HG02642 (cell line): ENCODE results near the gene TESK2.
"Not testable (repeated sequence)": the region's sequence is repeated elsewhere in the genome, so short reads cannot be mapped to it uniquely, and the experiment has no call there.

Source experiments
- ATAC-seq: cut with Tn5 transposase; IDR thresholded peaks from one replicate; pipeline ENCODE4 v1.9.1; 2021; ENCODE audit warnings: mild to moderate bottlenecking; ENCODE audit not compliant: unreplicated experiment, poor library complexity

TESK2 gene

DNA sequence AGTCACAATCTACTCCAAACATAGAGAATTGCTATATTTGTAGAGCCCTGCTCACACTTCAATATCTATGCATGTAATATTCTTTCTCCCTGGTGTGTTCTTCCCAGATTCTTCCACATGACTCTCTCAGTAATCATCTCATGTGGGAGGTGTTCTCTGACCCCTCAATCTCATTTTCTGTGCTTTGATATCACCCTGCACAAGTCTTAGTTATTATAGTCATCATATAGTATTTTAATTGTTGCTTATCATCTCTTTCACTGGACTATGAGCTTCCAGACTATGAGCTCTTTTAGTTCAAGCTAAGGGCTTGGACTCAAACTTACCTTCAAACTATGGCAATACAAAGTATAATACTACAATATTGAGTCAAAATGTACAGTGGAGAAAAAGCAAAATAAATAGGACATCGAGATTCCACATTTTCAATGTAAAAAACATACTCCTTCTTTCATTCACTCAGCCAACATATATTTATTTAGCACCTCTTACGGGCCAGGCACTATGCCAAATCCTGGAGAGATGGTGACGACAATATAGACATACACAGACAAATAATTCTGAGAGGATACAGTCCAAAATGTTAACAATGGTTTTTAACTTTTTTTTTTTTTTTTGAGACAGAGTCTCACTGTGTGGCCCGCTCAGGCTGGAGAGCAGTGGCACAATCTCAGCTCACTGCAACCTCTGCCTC is 12.7 kb downstream of the TESK2 start:
- no peak for ATAC-seq

DNA sequence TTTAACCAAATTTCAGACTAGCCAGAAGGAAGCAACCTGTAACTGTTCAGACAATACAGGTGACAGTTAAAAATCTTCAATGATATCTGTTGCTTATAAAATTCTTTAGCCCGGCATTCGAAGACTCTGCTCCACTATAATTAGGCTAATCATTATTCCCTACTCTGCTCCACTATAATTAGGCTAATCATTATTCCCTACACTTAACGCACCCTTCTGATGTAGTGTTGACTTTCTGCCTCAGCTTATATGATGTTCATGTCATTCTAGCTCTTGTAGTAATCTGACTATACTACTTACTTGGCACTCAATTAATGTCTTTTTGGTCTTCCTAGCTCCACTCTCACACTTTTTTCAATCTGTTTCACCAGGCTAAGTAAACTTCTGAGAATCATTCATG is 13.3 kb downstream of the TESK2 start:
- ATAC-seq: no peak

DNA sequence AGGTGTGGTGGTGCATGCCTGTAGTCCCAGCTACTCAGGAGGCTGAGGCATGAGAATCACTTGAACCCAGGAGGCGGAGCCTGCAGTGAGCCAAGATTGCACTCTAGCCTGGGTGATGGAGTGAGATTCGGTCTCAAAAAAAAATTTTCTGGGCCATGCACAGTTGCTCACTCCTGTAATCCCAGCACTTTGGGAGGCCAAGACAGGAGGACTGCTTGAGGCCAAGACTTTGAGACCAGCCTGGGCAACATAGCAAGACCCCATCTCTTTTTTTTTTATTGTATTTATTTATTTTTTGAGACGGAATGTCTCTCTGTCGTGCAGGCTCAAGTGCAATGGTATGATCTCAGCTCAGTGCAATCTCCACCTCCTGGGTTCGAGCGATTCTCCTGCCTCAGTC is 16.8 kb downstream of the TESK2 start:
- ATAC-seq: not testable (repeated sequence)

DNA sequence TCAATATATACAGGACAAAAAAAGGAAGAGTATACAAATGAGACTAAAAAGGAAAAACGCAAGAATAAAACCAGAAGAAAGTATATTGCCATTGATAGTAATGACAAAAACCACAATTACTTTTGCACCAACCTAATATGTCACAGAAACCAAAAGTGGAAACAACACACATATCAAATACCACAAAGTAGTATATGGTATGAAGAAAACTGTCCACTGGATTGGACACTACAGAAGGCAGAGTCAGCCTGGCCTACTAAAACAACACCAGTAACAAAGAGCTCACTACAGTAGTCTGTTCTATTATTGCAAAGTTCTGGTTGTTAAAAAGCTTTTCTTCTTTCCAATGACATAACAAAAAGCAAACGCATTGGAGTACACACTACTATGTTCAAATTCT is 17.7 kb downstream of the TESK2 start:
- no peak for ATAC-seq

DNA sequence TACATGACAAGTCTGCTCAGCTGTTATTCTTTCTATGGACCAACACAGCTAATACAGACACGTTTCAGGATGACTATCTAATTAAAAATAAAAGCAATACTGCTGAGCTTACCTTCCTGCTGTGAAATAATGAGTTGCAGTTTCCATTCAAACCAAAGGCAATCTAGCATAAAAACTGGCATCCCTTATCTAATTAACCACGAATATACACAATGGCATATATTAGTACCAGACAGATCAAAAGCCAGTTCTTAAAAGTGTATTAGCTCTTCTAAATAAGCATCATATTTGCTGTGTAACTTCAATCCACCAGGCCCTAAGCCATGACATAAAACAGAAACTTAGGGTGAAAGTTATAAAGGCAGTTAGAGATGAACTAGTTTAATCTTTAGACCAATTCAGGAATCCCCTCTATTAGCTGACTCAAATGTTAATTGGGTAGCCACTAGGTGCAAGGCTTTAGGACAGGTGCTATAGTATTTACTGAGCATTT is 20.6 kb downstream of the TESK2 start:
- ATAC-seq: peak; percentile 39

DNA sequence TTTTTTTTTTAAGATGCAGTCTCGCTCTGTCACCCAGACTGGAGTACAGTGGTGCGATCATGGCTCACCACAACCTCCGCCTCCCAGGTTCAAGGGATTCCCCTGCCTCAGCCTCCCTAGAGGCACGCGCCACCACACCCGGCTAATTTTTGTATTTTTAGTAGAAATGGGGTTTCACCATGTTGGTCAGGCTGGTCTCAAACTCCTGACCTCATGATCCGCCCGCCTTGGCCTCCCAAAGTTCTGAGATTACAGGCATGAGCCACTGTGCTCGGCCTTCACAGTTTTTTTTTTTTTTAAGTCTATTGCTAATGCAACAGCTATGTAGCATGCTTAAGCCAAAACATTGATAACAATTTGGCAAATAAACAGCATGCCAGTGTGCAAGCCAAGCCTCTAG is 23.6 kb downstream of the TESK2 start:
- peak; percentile 54 for ATAC-seq

DNA sequence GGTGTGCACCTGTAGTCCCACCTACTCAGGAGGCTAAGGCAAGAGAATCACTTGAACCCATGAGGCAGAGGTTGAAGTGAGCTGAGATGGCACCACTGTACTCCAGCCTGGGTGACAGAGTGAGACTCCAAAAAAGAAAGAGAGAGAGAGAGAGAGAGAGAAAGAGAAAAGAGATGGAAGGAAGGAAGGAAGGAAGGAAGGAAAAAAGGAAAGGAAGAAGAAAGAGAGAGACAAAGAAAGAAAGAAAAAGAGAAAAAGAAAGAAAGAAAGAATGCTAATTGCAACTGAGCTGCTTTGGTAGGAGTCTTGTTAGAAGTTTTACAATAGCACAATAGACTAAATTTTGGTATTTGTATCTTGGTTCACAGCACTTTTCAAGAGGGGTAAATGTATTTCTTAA is 25.7 kb downstream of the TESK2 start:
- ATAC-seq: no peak

DNA sequence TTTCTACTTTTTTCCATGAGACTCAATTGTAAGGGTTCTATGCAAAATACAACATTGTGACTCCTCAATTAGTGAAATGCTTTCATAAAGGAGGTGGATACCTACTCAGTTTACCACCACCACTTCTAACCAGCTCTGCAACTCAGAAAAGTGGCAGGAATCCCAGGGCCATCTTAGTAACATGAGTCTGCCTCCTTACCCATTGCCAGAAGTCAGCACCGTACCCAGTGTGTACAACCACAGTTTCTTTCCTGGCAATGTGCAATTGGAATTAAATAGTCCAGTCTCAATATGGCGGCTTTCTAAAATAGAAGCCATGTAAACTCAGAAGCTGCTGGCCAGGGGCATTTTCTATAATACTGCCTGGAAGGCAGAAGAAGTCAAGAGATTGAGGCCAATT is 32.1 kb downstream of the TESK2 start:
- ATAC-seq: no peak

DNA sequence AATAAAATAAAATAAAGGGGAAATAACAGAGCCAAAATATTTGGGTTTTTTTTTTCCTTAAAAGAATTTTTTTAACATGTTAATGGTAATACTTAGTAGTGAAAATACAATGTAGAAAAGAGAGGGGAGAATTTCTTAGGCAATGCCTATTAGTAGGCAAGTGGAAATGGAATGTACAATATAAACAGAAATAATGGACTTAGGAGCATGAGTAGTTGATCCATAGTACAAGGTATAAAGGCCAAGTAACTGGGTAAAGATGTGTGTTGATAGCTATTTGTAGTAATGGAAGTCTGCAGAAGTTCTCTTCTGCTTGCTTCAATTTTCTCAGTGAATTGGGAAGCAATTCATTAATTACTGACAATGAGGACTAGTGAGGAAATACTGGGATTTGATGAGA is 34.4 kb downstream of the TESK2 start:
- ATAC-seq: no peak

DNA sequence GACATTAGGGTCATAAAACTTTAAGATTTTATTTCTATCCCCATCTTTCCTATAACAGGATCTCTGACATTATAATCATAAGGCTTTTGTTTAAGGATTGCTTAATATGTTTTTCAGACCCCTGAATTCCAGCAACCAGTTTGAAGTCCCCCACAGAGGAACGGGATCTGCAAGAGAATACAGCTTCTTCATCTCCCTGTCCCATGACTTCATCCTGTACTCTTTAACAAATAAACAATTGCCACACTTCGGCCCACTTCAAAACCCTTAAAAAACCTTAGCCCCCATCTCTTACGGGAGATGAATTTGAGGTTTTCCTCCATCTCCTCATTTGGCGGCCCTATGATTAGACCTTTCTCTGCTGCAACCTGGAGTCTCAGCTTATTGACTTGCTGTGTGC is 35.8 kb downstream of the TESK2 start:
- ATAC-seq: no peak

DNA sequence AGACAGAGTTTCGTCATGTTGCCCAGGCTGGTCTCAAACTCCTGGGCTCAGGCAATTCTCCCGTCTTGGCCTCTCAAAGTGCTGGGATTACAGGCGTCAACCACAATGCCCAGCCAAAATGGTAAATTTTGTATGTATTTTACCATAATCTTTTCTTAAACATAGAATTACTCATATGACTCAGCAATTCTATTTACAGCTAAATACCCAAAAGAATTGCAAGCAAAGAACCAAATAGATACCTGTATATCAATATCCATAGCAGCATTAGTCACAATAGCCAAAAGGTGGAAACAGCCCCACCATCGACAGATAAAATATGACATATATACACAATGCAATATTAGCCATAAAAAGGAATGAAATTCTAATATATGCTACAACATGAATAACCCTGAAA is 36.5 kb downstream of the TESK2 start:
- no peak for ATAC-seq

DNA sequence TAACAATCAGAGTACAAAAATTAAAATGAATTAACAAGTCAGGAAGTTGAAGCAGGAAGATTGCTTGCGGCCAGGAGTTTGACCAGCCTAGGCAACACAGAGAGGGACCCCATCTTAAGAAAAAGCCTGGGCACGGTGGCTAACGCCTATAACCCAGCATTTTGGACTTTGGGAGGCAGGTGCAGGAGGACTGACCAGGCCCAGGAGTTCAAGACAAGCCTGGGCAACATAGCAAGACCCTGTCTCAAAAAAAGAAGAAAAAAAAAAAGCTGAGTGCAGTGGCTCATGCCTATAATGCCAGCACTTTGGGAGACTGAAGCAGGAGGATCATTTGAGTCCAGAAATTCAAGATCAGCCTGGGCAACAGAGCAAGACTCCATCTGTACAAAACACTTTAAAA is 38.5 kb downstream of the TESK2 start:
- no peak for ATAC-seq

DNA sequence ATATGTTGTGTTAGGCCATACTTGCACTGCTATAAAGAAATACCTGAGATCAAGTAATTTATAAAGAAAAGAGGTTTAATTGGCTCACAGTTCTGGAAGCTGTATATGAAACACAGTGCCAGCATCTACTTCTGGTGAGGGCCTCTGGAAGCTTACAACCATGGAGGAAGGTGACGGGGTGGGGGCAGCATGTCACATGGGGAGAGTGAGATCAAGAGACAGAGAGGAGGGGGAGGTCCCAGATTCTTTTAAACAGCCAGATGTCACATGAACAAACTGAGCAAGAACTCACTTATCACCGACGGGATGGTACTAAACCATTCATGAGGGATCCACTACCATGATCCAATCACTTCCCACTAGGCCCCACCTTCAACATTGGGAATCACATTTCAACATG is 42.6 kb downstream of the TESK2 start:
- ATAC-seq: no peak

DNA sequence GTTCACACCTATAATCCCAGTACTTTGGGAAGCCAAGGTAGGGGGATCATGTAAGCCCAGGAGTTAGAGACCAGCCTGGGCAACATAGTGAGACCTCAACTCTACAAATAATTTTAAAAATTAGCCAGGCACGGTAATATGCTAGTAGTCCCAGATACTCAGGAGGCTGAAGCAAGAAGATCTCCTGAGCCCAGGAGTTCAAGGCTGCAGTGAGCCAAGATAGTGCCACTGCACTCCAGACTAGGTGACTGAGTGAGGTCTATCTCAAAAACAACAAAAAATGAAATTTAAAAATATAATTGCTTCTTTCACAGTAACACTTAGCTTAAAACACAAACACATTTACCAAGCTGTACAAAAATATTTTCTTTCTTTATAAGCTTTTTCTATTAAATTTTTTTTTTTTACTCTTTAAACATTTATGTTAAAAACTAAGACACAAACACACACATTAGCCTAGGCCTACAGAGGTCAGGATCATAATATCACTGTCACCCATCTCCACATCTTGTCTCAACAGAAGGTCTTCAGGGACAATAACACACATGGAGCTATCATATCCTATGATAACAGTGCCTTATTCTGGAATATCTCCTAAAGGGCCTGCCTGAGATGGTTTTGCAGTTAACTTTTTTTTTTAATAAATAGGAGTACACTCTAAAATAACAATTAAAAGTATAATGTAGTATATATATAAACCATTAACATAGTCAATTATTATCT is 43.9 kb downstream of the TESK2 start:
- no peak for ATAC-seq

DNA sequence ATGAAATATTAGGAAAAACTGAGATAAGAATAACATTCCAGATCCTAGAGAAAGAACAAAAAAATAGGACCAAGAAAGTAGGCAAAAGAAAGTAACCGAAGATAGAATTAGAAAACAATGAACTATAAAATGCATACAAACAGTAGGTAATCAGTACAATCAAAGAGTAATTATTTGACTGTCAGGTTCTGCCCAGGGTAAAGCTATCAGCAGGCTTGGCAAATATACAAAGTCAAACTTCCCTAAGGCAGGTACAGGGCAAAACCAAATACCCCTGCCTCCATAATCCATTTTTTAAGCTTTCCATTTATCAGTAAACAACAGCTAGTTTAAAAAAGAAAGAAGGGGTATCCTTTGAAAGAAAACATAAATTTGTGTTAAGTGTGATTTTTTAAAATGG is 44.4 kb downstream of the TESK2 start:
- ATAC-seq: no peak

DNA sequence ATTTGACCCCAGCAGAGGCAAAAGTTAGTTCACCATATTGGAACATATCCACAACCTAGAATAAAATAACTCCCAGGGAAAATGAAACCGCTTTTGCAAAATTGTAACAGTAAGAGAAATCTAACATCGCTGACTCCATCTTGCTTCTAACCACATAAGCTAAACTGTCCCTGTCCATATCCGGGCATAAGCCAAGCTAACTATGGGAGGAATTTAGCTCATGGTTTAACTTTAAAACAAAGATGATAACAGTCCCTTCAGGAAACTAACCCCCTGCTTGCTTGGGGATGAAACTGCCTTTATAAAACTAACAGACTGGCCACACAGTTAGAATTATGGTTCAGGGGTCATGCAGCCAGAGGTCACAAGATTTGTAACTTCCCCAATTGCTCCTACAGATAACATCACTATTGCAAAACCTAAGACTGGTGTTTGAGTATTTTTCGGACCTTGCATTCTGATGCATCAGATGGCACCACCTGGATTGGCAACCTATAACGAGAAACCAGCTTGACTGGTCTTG is 46.3 kb downstream of the TESK2 start:
- ATAC-seq: no peak

DNA sequence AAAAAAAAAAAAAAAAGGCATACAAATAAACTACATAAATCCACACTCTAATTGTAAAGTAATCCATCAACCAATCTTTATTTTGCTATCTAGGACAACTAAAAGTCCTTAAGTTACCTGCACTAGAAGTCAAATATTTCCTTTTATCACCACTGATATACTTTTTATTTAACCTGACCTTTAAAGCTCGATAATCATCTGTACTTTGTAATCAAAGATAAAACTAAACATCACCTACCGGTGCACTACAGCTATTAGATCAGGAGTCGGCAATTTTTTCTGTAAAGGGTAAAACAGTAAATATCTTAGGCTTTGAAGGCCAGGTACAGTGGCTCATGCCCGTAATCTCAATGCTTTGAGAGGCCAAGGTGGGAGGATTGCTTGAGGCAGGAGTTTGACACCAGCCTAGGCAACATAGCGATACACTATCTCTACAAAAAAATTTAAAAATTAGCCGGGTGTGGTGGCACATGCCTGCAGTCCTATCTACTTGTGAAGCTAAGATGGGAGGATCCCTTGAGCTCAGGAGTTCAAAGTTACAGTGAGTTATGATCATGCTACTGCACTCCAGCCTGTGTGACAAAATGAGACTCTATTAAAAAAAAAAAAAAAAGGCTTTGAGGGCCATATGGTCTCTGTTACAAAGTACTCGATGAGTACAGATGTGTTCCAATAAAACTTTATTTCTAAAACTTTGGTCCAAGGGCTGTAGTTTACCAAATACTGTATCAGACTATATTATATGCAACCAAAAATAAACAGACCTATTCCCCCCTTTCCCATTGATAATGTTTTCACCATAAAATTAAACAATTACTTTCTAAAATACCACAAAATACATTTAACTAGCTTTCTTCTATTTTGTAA is 47.1 kb downstream of the TESK2 start:
- ATAC-seq: no peak

DNA sequence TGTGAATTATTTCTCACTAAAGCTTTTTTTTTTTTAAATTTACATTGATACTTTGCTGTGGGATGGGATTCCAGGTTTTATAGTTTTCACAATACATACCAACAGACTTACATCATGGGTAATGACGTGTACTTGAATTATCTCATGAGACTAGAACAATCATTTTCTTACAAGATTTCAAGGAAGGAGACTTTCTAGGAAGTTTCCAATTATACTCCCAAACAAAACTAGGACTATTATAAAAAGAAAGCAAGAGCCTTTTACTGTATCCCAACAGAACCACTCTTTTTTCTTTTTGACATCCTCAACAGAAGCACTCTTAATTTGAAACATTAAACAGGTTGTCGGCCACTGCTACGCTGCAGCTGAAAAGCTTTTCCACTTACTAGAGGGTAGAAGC is 48.7 kb downstream of the TESK2 start:
- no peak for ATAC-seq

DNA sequence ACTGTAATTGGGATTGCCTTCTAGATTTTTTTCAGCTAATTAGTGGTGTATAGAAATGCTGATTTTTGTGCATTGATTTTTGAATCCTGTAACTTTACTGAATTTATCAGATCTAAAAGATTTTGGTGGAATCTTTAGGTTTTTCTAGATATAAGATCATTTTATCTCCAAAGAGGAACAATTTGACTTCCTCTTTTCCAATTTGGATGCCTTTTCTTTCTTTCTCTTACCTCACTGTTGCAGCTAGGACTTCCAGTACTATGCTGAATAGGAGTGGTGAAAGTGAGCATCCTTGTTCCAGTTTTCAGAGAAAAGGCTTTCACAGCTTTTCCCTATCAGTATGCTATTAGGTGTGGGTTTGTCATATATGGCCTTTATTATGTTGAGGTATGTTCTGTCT is 53.6 kb downstream of the TESK2 start:
- no peak for ATAC-seq

DNA sequence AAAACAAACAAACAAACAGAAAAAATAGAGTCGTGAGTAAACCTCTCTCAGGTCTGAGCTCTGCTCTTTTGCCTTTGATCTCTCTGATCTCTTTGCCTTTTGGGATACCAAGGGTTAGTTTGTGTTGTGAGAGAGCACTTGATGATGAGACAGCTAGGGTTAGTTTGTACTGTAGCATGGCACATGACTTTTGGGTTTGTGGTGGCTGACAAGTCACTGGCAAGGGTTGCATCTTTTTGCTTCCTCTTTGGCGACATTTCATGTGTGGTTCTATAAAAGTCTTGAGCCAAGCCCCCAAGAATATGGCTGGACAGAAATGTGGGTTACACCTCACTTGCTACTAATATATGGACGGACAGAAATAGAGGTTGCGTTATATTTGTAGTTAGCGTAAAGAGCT is 60.5 kb downstream of the TESK2 start:
- ATAC-seq: no peak
